Neural cell (in vitro differentiated cells): ENCODE results near the gene ADAMTS14.

Experiments
- CTCF ChIP-seq: fragments of 450-650 bp; IDR thresholded peaks from 2 replicates; pipeline ENCODE4 v1.5.1; 2014; ENCODE audit warnings: antibody characterized with exemption, mild to moderate bottlenecking, moderate library complexity; ENCODE audit not compliant: poor library complexity, severe bottlenecking
- EP300 ChIP-seq: fragments of 450-650 bp; conservative IDR thresholded peaks from 2 replicates; pipeline ENCODE4 v1.6.1; 2014; ENCODE audit warnings: antibody characterized with exemption, mild to moderate bottlenecking, moderate library complexity; ENCODE audit not compliant: poor library complexity, severe bottlenecking
- EZH2 ChIP-seq: fragments of 200-600, 300-800 bp; shearing (Covaris generic), sonication (generic); IDR thresholded peaks from 2 replicates; pipeline ENCODE4 v1.6.1; 2014; ENCODE audit warnings: antibody characterized with exemption, low read length, borderline replicate concordance, mild to moderate bottlenecking; ENCODE audit not compliant: insufficient read depth, poor library complexity, severe bottlenecking
- POLR2AphosphoS5 ChIP-seq: IDR thresholded peaks from 2 replicates; pipeline ENCODE4 v1.6.1; 2012

GRCh38 chr10:70779511-70780369 lies 107.4 kb downstream of the ADAMTS14 start:
- TF ChIP-seq CTCF (no peak), EP300 (no peak), POLR2AphosphoS5 (no peak), EZH2 (no peak)
